Measurements from ENCODE around the gene AGBL3.

DNA sequence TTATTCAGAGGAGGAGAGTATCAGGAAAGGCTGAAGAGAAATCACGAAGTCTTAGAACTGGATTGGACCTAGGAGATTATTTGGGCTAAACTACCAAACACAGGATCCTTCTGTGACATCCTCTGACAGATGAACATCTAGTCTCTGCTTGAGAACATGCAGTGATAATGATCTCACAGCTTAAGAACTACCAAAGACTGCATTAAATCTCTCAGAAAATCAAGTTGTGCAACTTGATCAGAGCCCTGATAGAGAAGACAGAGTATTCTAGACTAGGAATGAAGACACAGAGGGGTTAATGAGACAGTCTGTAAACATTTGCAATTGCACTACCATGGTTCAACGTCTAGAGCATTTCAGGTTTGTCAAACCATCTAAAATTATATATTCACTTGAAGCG, 37.1 kb upstream of the AGBL3 start:
- TF ChIP-seq, protein P1, sequence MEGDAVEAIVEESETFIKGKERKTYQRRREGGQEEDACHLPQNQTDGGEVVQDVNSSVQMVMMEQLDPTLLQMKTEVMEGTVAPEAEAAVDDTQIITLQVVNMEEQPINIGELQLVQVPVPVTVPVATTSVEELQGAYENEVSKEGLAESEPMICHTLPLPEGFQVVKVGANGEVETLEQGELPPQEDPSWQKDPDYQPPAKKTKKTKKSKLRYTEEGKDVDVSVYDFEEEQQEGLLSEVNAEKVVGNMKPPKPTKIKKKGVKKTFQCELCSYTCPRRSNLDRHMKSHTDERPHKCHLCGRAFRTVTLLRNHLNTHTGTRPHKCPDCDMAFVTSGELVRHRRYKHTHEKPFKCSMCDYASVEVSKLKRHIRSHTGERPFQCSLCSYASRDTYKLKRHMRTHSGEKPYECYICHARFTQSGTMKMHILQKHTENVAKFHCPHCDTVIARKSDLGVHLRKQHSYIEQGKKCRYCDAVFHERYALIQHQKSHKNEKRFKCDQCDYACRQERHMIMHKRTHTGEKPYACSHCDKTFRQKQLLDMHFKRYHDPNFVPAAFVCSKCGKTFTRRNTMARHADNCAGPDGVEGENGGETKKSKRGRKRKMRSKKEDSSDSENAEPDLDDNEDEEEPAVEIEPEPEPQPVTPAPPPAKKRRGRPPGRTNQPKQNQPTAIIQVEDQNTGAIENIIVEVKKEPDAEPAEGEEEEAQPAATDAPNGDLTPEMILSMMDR (conservative IDR thresholded peaks at IDR 0.05; ENCODE audit: low read depth in 2 of 2): no peak
- TF ChIP-seq POLR2AphosphoS5 (IDR thresholded peaks at IDR 0.05; ENCODE audit: low read depth): no peak
- no peak for TF ChIP-seq EZH2 (IDR thresholded peaks at IDR 0.05; ENCODE audit: low read depth, unreplicated experiment)
- TF ChIP-seq, protein P2, sequence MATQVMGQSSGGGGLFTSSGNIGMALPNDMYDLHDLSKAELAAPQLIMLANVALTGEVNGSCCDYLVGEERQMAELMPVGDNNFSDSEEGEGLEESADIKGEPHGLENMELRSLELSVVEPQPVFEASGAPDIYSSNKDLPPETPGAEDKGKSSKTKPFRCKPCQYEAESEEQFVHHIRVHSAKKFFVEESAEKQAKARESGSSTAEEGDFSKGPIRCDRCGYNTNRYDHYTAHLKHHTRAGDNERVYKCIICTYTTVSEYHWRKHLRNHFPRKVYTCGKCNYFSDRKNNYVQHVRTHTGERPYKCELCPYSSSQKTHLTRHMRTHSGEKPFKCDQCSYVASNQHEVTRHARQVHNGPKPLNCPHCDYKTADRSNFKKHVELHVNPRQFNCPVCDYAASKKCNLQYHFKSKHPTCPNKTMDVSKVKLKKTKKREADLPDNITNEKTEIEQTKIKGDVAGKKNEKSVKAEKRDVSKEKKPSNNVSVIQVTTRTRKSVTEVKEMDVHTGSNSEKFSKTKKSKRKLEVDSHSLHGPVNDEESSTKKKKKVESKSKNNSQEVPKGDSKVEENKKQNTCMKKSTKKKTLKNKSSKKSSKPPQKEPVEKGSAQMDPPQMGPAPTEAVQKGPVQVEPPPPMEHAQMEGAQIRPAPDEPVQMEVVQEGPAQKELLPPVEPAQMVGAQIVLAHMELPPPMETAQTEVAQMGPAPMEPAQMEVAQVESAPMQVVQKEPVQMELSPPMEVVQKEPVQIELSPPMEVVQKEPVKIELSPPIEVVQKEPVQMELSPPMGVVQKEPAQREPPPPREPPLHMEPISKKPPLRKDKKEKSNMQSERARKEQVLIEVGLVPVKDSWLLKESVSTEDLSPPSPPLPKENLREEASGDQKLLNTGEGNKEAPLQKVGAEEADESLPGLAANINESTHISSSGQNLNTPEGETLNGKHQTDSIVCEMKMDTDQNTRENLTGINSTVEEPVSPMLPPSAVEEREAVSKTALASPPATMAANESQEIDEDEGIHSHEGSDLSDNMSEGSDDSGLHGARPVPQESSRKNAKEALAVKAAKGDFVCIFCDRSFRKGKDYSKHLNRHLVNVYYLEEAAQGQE (IDR thresholded peaks at IDR 0.05; ENCODE audit: unreplicated experiment): no peak
